Caco-2 (cell line): ENCODE data around the gene TM7SF3. TPM values are rescaled to one million over a fixed set of nuclear protein-coding genes. Genes with fewer than 3 reads are reported as not detected.

ENCODE experiments used
- BruUV-seq: library from RNA; stranded (reverse); fragments of 400-500 nt; replicated peaks from 2 replicates; lab custom pipeline; 2021; lab: Mats Ljungman, UMichigan
- CTCF ChIA-PET: fragments of 300-600 bp; sonication (Branson Sonifier 250); formaldehyde crosslinking; loops from one replicate; lab custom pipeline; 2022; ENCODE audit warnings: antibody characterized with exemption; lab: Charles Lee
- POLR2A ChIA-PET: fragments of 300-600 bp; sonication (Branson Sonifier 250); formaldehyde crosslinking; loops from one replicate; lab custom pipeline; 2022; ENCODE audit warnings: antibody characterized with exemption; lab: Charles Lee
- DNase-seq, 2 experiments: peaks; one replicate each; pipeline versions ENCODE4 v3.0.0 to v3.0.0-alpha.2; 2020 to 2022
- H3K27me3 ChIP-seq: replicated peaks from 2 replicates; pipeline ENCODE4 v1.6.0; 2011; ENCODE audit warnings: low read length; ENCODE audit not compliant: control insufficient read depth, insufficient read depth
- H3K36me3 ChIP-seq: 2 replicates; pipeline ENCODE4 v1.5.1; 2011; ENCODE audit warnings: low read length; ENCODE audit not compliant: control insufficient read depth, insufficient read depth
- H3K4me1 ChIP-seq: fragments of 250-450 bp; sonication (Bioruptor Pico); 2 replicates; pipeline ENCODE4 v1.5.1; 2020; ENCODE audit warnings: mild to moderate bottlenecking
- H3K4me3 ChIP-seq: 2 replicates; pipeline ENCODE4 v1.5.1; 2011; ENCODE audit warnings: low read depth, mild to moderate bottlenecking, control low read depth, low read length
- H3K9me3 ChIP-seq: fragments of 250-450 bp; sonication (Bioruptor Pico); 2 replicates; pipeline ENCODE4 v1.5.1; 2020; ENCODE audit warnings: mild to moderate bottlenecking, moderate library complexity
- H3K27ac Mint-ChIP-seq: one replicate; pipeline ENCODE4 v1.8.0; 2022; ENCODE audit warnings: mixed read lengths; ENCODE audit not compliant: unreplicated experiment
- H3K27me3 Mint-ChIP-seq: one replicate; pipeline ENCODE4 v1.8.0; 2022; ENCODE audit warnings: mixed read lengths; ENCODE audit not compliant: insufficient read depth, unreplicated experiment
- H3K36me3 Mint-ChIP-seq: one replicate; pipeline ENCODE4 v1.8.0; 2022; ENCODE audit warnings: mild to moderate bottlenecking, mixed read lengths; ENCODE audit not compliant: insufficient read depth, unreplicated experiment
- H3K4me1 Mint-ChIP-seq: one replicate; pipeline ENCODE4 v1.8.0; 2022; ENCODE audit warnings: low read depth, mixed read lengths; ENCODE audit not compliant: unreplicated experiment
- H3K4me3 Mint-ChIP-seq: one replicate; pipeline ENCODE4 v1.8.0; 2022; ENCODE audit warnings: mild to moderate bottlenecking, moderate library complexity, mixed read lengths; ENCODE audit not compliant: unreplicated experiment
- H3K9me3 Mint-ChIP-seq: one replicate; pipeline ENCODE4 v1.8.0; 2022; ENCODE audit warnings: mixed read lengths; ENCODE audit not compliant: unreplicated experiment
- CTCF ChIP-seq, 2 experiments: fragments of 200-600 bp in 1 of 2; IDR thresholded peaks; 1 replicate in 1 of 2; 2 replicates in 1 of 2; pipeline versions ENCODE4 v1.5.1 to v1.8.0; 2011 to 2022; ENCODE audit warnings: antibody characterized with exemption in 1 of 2, control low read depth in 1 of 2, inconsistent platforms in 1 of 2, low read depth in 1 of 2, low read length in 1 of 2, mild to moderate bottlenecking in 1 of 2, moderate library complexity in 1 of 2; ENCODE audit not compliant: insufficient read depth in 1 of 2, severe bottlenecking in 1 of 2, unreplicated experiment in 1 of 2
- intact Hi-C: fragments of 100-400 bp; cut with micrococcal nuclease; formaldehyde crosslinking; loops from one replicate; pipeline ENCODE4 v1.10.0; 2022; ENCODE audit not compliant: unreplicated experiment
- total RNA-seq: library from RNA; stranded (reverse); gene quantifications from 2 replicates; pipeline ENCODE4 v1.2.3, GENCODE V29; 2022

TM7SF3 gene
- total RNA-seq, 1 experiment from 2014 or later = 83.0 TPM

- no peaks in the 10 kb centered on the region for H3K27me3 Mint-ChIP-seq
- no peak overlapping the region for H3K4me3 Mint-ChIP-seq
- H3K9me3 ChIP-seq = no peaks in the 10 kb centered on the region
- POLR2A ChIA-PET = no interaction called here
- H3K4me3 ChIP-seq = no peak overlapping the region
- peaks cover 50% of the 10 kb centered on the region for H3K36me3 Mint-ChIP-seq
- intact Hi-C loops = loop anchor here (10.0 kb wide), 1 partner anchor 359 kb away; no protein-coding TSS in a partner anchor
- H3K9me3 Mint-ChIP-seq = no peaks in the 10 kb centered on the region
- H3K4me1 ChIP-seq = no peaks in the 10 kb centered on the region
- no peak overlapping the region for H3K27ac Mint-ChIP-seq
- DNase-seq = no peak
- TF ChIP-seq CTCF (IDR thresholded peaks at IDR 0.05; ENCODE audit: insufficient read depth in 1 of 2, low read depth in 1 of 2, low read length in 1 of 2, severe bottlenecking in 1 of 2, unreplicated experiment in 1 of 2) = no peak
- peaks cover 7% of the 10 kb centered on the region for H3K4me1 Mint-ChIP-seq
- H3K27me3 ChIP-seq = no peaks in the 10 kb centered on the region
- CTCF ChIA-PET = no interaction called here
- no TSS peak for BruUV-seq
- peaks cover 2% of the 10 kb centered on the region; the same call in 1 of the 2 replicates for H3K36me3 ChIP-seq
These were observed 12.1 kb upstream of the TM7SF3 start for GRCh38 chr12:27026257-27026656.

GRCh38 chr12:27025116-27025515, 10.9 kb upstream of the TM7SF3 start:
- no peaks in the 10 kb centered on the region for H3K27me3 ChIP-seq
- no peaks in the 10 kb centered on the region for H3K4me1 ChIP-seq
- DNase-seq = no peak
- no peaks in the 10 kb centered on the region for H3K9me3 ChIP-seq
- Mint-ChIP-seq H3K4me1 (peaks cover 7% of the 10 kb centered on the region), H3K36me3 (peaks cover 41% of the 10 kb centered on the region), H3K27ac (no peak overlapping the region), H3K27me3 (no peaks in the 10 kb centered on the region), H3K9me3 (no peaks in the 10 kb centered on the region), H3K4me3 (no peak overlapping the region)
- peaks cover 2% of the 10 kb centered on the region; the same call in 1 of the 2 replicates for H3K36me3 ChIP-seq
- intact Hi-C loops = loop anchor here (10.0 kb wide), 1 partner anchor 360 kb away; no protein-coding TSS in a partner anchor
- no peak for TF ChIP-seq CTCF (IDR thresholded peaks at IDR 0.05; ENCODE audit: insufficient read depth in 1 of 2, low read depth in 1 of 2, low read length in 1 of 2, severe bottlenecking in 1 of 2, unreplicated experiment in 1 of 2)
- BruUV-seq = no TSS peak
- no peak overlapping the region for H3K4me3 ChIP-seq
- ChIA-PET POLR2A (no interaction called here), CTCF (no interaction called here)

GRCh38 chr12:27024291-27024690, 10.1 kb upstream of the TM7SF3 start:
- Mint-ChIP-seq H3K9me3 (no peaks in the 10 kb centered on the region), H3K4me3 (no peak overlapping the region), H3K36me3 (peaks cover 33% of the 10 kb centered on the region), H3K4me1 (peaks cover 7% of the 10 kb centered on the region), H3K27me3 (no peaks in the 10 kb centered on the region), H3K27ac (no peak overlapping the region)
- no peak for TF ChIP-seq CTCF (IDR thresholded peaks at IDR 0.05; ENCODE audit: insufficient read depth in 1 of 2, low read depth in 1 of 2, low read length in 1 of 2, severe bottlenecking in 1 of 2, unreplicated experiment in 1 of 2)
- Histone ChIP-seq H3K9me3 (no peaks in the 10 kb centered on the region), H3K4me1 (no peaks in the 10 kb centered on the region), H3K4me3 (no peak overlapping the region), H3K27me3 (no peaks in the 10 kb centered on the region), H3K36me3 (peaks cover 2% of the 10 kb centered on the region; the same call in 1 of the 2 replicates)
- DNase-seq = no peak
- CTCF ChIA-PET = interaction anchor here (1.5 kb wide), 1 partner anchor 10 kb away, joined by 5 read pairs; the partner anchor contains the start of gene TM7SF3
- no TSS peak for BruUV-seq
- intact Hi-C loops = loop anchor here (10.0 kb wide), 1 partner anchor 361 kb away; no protein-coding TSS in a partner anchor
- POLR2A ChIA-PET = interaction anchor here (0.5 kb wide), 1 partner anchor 77 kb away, joined by 4 read pairs; no protein-coding TSS in a partner anchor
